ENCODE data around the gene PPP1R27. TPM values are rescaled to one million over a fixed set of nuclear protein-coding genes. Genes with fewer than 3 reads are reported as not detected.

Gene PPP1R27
- total and polyA plus RNA-seq, 2 donors (not counting 3 experiments of a cell fraction or from before 2014, with no cell fraction given), result not detected

GRCh38 chr17:81852237-81852636 lies 17.4 kb upstream of the PPP1R27 start:
- no peak overlapping the region for H3K9ac ChIP-seq (replicated peaks; ENCODE audit: extremely low read depth, insufficient read depth, low read length)
- intact Hi-C loops (cut with micrococcal nuclease) (no loop called here), dilution Hi-C loops (cut with MboI; ENCODE audit: extremely low pct_ligation_motif_present, low sequenced_read_pairs) (no loop called here)
- H3K4me1 ChIP-seq (ENCODE audit: control insufficient read depth, extremely low read depth, insufficient read depth, low read length), result no peaks in the 10 kb centered on the region
- no peak overlapping the region for H3K4me2 ChIP-seq (ENCODE audit: insufficient read depth, low read length)
- no peak overlapping the region for H2AFZ ChIP-seq (ENCODE audit: low read depth, low read length)
- no TSS peak for BruUV-seq (replicated peaks)
- no peaks in the 10 kb centered on the region for H4K20me1 ChIP-seq (replicated peaks; ENCODE audit: control insufficient read depth, extremely low read depth, insufficient read depth, low read length)
- FAIRE-seq (no peak), DNase-seq (ENCODE audit: low read depth, low spot score) (no peak)
- no peaks in the 10 kb centered on the region for H3K9me3 ChIP-seq (replicated peaks; ENCODE audit: control insufficient read depth, insufficient read depth, low read length)
- POLR2A ChIA-PET, result no interaction called here
- TF ChIP-seq EZH2 (IDR thresholded peaks at IDR 0.05; ENCODE audit: borderline replicate concordance, low read depth, low read length, severe bottlenecking) (no peak), MAX (IDR thresholded peaks at IDR 0.05; ENCODE audit: insufficient read depth, insufficient read length) (no peak), MYC (IDR thresholded peaks at IDR 0.05; ENCODE audit: low read depth, low read length) (no peak), FOS (IDR thresholded peaks at IDR 0.05; ENCODE audit: borderline replicate concordance, insufficient read depth, low read length) (no peak), POLR2A (IDR thresholded peaks at IDR 0.05; ENCODE audit: low read depth, low read length) (no peak), CTCF (IDR thresholded peaks at IDR 0.05; ENCODE audit: extremely low read depth in 1 of 2, insufficient read depth in 1 of 2, low read depth in 1 of 2, low read length in 2 of 2) (no peak), JUN (IDR thresholded peaks at IDR 0.05; ENCODE audit: borderline replicate concordance, insufficient read depth, insufficient read length, low read depth) (no peak), POLR2AphosphoS5 (IDR thresholded peaks at IDR 0.05; ENCODE audit: insufficient read depth, low read depth, low read length) (no peak), GATA2 (IDR thresholded peaks at IDR 0.05; ENCODE audit: insufficient read depth, insufficient read length, low read depth, low read length) (no peak)
- no peak overlapping the region for H3K4me3 ChIP-seq (replicated peaks in 1 of 3; ENCODE audit: insufficient read depth in 1 of 3, low read depth in 1 of 3, low read length in 3 of 3)
- peaks cover 17 to 52% of the 10 kb centered on the region in 2 experiments for H3K36me3 ChIP-seq (ENCODE audit: control insufficient read depth in 2 of 2, extremely low read depth in 1 of 2, insufficient read depth in 2 of 2, low read length in 2 of 2)
- H3K27me3 ChIP-seq (ENCODE audit: control insufficient read depth in 2 of 2, insufficient read depth in 2 of 2, low read length in 2 of 2), result no peaks in the 10 kb centered on the region
- H3K9me1 ChIP-seq (replicated peaks; ENCODE audit: control insufficient read depth, extremely low read depth, insufficient read depth, low read length), result no peaks in the 10 kb centered on the region
- H3K79me2 ChIP-seq (ENCODE audit: control insufficient read depth, insufficient read depth, low read length), result peaks cover 38% of the 10 kb centered on the region
- CTCF ChIA-PET, result interaction anchor here (1.0 to 1.6 kb wide), 3 partner anchors 16 to 118 kb away, joined by 3 to 4 read pairs (median 3); no protein-coding TSS in a partner anchor
- no peak overlapping the region for H3K27ac ChIP-seq (ENCODE audit: insufficient read depth, low read depth, low read length)

All from endothelial cell of umbilical vein (primary cell).